ENCODE data around the gene FER.
A peak's percentile ranks its signal among the peaks of the same experiment; 100 is the strongest.

Gene FER

GRCh38 chr5:109196087-109196822, 448.6 kb downstream of the FER start:
- H3K4me3 ChIP-seq (replicated peaks; ENCODE audit: low read depth, low read length): no peak overlapping the region
- TF ChIP-seq, protein P1, sequence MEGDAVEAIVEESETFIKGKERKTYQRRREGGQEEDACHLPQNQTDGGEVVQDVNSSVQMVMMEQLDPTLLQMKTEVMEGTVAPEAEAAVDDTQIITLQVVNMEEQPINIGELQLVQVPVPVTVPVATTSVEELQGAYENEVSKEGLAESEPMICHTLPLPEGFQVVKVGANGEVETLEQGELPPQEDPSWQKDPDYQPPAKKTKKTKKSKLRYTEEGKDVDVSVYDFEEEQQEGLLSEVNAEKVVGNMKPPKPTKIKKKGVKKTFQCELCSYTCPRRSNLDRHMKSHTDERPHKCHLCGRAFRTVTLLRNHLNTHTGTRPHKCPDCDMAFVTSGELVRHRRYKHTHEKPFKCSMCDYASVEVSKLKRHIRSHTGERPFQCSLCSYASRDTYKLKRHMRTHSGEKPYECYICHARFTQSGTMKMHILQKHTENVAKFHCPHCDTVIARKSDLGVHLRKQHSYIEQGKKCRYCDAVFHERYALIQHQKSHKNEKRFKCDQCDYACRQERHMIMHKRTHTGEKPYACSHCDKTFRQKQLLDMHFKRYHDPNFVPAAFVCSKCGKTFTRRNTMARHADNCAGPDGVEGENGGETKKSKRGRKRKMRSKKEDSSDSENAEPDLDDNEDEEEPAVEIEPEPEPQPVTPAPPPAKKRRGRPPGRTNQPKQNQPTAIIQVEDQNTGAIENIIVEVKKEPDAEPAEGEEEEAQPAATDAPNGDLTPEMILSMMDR (IDR thresholded peaks at IDR 0.05; ENCODE audit: low read length, missing control alignments): no peak
- DNase-seq (ENCODE audit: low read depth): no peak

- no peak overlapping the region for H3K4me3 ChIP-seq (replicated peaks; ENCODE audit: low read depth, low read length)
- DNase-seq (ENCODE audit: low read depth): no peak
- TF ChIP-seq, protein P1 (IDR thresholded peaks at IDR 0.05; ENCODE audit: low read length, missing control alignments): no peak
Measured at GRCh38 chr5:109196823-109197160, 449.1 kb downstream of the FER start.

DNA sequence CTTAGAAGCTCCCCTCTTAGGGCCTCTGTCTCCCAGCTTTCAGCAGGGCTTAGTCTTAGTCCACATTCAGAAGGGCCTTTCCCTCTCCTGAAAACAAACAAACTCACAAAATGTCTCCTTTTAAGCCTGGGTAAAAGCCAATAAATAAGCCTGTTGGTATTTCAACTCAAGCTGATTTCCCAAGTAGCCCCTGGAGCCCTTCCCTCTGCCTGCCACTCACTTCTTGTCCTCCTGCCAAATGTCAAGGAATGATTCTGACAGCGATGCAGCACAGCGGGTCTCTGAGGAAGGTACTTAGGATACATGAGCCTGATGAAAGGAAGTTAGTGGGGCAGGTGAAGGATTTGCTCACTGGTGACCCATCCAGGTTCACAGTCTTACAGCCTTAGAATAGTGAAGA, 451.6 kb downstream of the FER start:
- TF ChIP-seq, protein P1 (IDR thresholded peaks at IDR 0.05; ENCODE audit: low read length, missing control alignments): no peak
- H3K4me3 ChIP-seq (replicated peaks; ENCODE audit: low read depth, low read length): no peak overlapping the region
- DNase-seq (ENCODE audit: low read depth): peak; percentile 5

- H3K4me3 ChIP-seq (replicated peaks; ENCODE audit: low read depth, low read length): no peak overlapping the region
- DNase-seq (ENCODE audit: low read depth): no peak
Measured at GRCh38 chr5:109199799-109200620, 452.3 kb downstream of the FER start.

GRCh38 chr5:109215040-109215439, 467.3 kb downstream of the FER start:
- DNase-seq (ENCODE audit: low read depth): no peak
- H3K4me3 ChIP-seq (replicated peaks; ENCODE audit: low read depth, low read length): no peak overlapping the region
- TF ChIP-seq, protein P1 (IDR thresholded peaks at IDR 0.05; ENCODE audit: low read length, missing control alignments): no peak

More at GRCh38 chr5:109199799-109200620, 452.3 kb downstream of the FER start:
- TF ChIP-seq, protein P1 (IDR thresholded peaks at IDR 0.05; ENCODE audit: low read length, missing control alignments): no peak

DNA sequence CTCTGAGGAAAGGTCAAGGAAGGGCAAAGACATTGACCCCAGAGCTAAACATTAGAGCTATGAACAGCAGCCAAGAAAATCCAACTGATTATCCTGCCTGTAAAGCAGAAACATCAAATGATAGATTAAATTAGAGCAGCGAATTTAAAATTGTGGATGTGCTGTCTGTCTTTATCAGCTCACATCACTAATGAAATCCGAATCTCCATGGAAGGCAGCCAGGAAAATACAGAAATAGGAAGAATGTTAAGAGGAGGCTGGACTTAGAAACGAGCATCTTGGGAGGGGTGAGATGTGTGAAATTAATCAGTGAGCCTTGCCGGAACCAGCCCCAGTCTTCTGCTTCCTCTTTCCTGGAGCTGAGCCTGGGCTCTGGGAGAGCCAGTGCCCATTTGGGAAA, 471.1 kb downstream of the FER start:
- no peak for DNase-seq (ENCODE audit: low read depth)
- no peak overlapping the region for H3K4me3 ChIP-seq (replicated peaks; ENCODE audit: low read depth, low read length)
- TF ChIP-seq, protein P1 (IDR thresholded peaks at IDR 0.05; ENCODE audit: low read length, missing control alignments): no peak

Measured in fibroblast of pulmonary artery (primary cell).